ENCODE results near the gene NCAPH2.

NCAPH2 gene

GRCh38 chr22:50507991-50508884 is at the start of gene NCAPH2:
Gene NCAPH2 (plus strand): TSS chr22:50508224. CDS start chr22:50508338, 114 bp downstream.
- DNase-seq (ENCODE audit: low read depth in 2 of 2) = peak; percentile 95 to 96

DNA sequence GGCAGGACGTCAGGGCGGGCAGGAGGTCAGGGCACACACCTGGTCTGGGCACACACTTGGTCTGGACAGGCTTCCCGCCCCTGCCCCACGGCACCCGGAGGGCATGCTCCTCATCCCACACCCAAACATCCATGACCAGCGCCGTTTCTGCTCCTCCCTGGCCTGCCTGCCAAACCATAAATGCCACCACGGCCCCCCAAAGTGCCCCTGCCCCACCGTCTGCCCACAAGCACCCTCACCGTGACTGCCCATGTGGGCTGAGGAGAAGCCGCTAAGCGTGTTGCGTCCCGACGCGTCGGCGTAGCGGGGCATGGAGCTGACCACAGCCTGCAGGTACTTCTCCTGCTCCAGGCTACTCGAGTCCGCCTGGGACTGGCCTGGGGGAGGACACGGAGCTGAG is 49.0 kb upstream of the NCAPH2 start:
- no peak for DNase-seq (ENCODE audit: low read depth in 2 of 2)

DNA sequence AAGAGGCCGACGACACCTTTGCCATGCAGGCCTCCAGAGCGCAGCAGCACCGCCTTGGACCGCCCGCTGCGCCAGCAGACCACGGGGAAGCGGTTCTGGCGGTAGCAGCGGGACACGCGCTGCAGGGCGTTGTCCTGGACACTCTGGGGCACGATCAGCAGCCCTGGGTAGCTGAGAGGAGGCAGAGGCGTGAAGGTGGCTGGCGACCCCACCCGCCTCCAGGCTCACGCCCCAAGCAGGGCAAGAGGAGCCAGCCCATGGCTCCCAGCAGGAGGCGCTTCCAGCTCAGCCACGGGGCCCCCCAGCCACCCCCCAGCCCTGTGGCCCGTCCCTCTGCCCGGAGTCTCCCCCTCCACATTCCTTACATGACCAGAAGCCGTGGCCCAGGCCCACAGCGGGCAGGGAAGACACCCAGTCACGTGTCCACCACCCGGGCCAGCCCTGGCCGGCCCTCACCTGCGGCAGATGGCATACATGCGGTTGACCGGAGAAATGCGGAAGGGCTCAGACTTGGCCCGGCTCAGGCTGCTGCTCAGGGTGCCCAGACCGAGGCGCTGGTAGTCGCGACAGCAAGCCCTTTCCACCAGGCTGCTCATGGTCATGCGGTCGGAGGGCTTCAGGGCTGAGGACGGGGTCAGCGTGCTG is 48.4 kb upstream of the NCAPH2 start:
- DNase-seq (ENCODE audit: low read depth in 2 of 2) = no peak

GRCh38 chr22:50460938-50461337 is 47.1 kb upstream of the NCAPH2 start:
- DNase-seq (ENCODE audit: low read depth in 2 of 2) = no peak

GRCh38 chr22:50461536-50461935 is 46.5 kb upstream of the NCAPH2 start:
- no peak for DNase-seq (ENCODE audit: low read depth in 2 of 2)

DNA sequence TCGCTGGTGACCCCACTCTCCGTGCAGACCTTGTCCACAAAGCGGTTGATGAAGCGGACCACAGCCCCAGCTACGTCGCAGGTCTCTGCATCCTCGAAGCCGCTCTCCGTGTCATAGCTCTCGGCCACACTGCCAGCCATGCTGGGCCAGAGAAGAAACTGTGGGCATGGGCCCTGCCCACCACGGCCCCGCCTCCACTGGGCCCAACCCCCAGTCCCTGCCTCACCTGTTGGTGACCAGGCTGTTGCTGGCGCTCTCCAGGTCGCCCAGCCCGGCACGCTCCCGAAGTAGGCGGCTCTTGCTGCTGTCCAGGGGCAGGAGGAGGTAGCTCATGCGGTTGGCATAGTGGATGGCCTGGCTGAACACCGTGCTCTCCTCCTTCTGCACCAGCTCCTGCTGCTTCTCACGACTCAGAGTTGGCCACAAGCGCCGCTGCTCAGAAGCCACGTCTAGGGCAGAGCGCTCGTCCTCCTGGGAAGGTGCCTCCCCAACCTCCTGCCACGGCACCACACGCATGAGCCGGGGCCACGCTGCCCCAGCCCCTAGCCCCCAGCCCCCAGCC is 46.0 kb upstream of the NCAPH2 start:
- DNase-seq (ENCODE audit: low read depth in 2 of 2) = no peak

DNA sequence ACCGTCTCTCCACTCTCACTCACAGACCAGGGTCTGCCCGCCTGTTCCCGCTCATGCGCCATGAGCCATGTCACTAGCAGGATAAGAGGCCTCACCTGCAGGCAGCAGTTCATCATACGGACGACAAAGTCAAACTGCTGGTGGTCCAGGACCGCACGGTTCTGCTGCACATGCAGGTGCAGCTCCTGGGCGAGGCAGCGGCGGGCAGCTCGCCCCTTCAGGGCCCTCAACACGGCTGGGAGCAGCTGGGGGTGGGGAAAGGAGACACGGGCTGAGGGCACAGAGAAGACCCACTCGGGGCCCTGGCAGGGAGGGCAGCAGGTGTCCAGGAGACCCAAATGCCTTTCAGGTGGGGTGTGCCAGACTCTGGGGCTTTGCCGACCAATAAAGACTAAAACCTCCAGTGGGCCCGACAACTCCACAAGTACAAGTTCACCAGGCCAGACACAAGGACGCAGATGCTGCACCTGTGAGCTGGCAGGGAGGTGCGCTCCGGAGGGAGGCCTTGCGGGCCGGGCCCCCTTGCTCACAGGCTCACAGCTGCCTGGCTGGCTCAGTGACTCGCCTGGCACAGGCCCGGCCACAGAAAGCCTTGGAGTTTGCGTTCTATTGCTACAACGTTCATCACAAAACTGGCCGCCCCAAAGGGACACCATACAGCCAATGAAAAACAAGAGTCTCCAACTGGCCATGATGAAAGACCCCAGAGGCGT is 44.7 kb upstream of the NCAPH2 start:
- no peak for DNase-seq (ENCODE audit: low read depth in 2 of 2)

DNA sequence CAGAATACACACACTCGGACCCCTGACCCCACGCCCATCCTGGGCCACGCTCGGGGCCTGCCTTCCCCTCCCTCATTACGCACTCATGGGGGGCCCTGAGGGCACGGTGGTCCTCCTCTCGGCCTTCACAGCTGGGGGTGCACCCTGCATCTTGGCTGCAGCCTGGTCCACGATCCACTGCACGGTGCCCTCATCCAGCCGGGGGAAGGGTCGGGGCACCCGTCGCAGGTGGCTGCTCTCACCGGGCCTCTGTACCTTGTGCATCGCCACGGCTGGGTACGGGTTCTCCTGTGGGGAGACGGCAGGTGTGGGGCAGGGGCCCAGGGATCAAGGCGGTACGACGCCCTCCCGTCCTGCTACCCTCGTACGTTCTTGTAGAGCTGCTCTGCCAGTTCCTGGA is 43.6 kb upstream of the NCAPH2 start:
- DNase-seq (ENCODE audit: low read depth in 2 of 2) = no peak

DNA sequence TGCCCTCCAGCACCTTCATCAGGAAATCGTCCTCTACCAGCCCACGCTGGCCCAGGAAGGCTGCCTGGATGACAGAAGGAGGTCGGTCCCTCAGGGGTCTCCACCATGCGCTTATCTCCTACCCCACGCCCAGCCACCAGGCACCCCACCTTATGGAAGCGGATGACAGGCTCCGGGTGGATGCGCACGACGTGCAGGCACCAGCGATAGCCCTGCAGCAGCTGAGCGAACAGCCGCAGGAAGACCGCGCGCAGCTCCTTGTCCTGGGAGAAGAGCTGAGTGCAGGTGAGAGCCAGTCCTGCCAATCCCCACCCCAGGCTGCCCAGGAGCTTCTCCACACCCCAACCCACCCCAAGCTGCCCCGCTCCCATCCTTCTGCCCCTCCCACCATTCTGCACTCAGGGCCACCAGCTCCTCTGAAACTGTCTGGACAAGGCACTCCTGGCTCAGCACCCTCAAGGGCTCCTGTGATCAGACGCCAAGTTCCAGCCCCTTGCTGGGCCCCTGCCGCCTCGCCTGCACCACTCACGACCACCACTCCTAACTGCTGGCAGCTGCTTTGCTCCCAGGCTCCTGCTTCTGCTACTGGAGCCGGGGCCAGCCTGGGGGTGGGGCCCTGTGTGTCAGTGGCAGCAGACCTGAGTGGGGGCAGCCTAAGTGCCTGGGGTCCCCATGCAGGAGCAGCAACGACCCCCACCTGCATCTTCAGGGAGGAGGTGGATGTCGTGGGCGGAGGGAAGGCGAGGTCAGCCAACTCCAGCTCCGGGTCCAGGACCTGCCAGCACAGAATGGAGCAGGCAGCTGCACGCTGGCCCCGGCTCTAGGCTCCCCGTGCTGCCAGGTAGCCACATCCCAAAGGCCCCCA is 42.7 kb upstream of the NCAPH2 start:
- DNase-seq (ENCODE audit: low read depth in 2 of 2) = no peak

DNA sequence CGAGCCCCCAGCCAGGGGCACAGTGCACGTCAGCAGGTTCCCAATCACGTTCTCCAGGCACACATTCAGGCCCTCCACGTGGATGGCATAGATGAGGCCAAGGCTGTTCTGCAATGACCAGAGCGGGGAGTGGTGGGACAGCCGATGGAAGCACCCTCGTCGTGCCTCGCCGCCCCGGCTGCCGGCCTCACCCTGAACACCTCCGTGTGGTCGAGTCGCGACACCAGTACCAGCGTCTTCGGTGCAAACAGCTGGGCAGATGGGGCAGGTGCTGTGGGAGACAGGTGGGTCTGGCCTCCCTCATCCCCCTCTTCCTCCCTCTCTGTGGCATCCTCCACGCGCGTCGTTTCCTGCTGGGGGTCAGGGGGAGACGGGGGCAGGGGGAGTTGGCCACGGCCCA is 40.7 kb upstream of the NCAPH2 start:
- no peak for DNase-seq (ENCODE audit: low read depth in 2 of 2)

GRCh38 chr22:50467773-50468440 is 40.1 kb upstream of the NCAPH2 start:
- no peak for DNase-seq (ENCODE audit: low read depth in 2 of 2)

DNA sequence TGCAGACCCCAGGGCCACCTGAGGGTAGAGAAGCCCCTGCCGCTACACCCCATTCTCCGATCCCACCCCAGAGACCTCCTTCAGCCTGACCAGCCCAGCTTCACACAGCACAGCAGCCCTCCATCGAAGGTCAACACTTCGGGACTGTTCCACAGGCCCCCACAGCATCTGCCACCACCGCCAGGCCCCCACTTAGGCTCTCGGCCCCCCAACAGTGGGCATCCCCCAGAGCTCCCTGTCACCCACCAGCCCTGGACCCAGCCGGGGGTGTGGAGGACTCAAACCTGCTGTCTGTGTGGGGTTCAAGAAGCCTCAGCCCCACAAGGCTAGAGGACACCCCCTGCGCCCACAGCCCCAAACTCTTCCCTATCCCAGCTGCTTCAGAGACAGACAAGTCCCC is 39.4 kb upstream of the NCAPH2 start:
- no peak for DNase-seq (ENCODE audit: low read depth in 2 of 2)

DNA sequence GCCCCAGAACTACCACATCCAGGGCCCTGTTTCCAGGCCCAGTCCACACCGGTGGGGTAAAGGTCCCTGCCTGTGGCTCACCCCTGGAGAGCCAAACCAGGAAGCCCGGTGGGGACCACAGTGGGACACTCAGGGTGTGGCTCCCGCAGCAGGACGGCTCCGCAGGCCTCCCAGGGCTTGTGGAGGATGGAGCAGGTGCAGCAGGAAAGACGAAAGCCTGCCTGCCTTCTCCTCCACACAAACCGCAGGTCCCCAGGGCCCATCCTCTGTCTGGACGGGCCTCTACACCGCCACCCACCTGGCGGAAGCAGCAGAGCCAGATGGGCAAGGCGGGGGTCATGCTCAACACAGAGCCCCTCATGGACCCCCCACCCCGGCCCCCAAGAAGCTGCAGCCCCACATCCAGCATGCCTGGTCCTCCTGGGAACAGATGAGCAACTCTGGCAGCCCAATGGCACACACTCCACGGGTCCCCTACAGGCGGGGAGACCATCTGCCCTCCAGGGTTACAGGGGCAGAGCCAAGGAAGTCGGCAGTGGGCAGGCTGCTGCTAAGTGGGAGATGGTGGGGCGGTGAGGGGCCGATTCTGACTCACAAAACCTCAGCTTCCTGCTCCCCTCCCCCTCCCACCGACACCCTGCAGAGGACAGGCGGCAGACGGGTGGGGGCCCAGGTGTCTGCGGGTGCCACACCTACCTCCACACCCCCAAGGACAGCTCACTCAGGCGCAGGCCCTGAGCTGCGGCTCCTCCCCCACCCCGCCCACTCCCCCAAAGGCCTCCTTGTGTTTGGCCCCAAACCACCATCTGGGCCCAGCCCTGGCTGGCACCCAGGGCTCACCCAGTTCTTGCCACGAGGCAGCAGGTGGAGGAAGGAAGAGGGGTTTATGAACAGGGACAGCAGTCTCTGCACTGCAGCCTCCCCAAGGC is 38.4 kb upstream of the NCAPH2 start:
- DNase-seq (ENCODE audit: low read depth in 2 of 2) = peak; percentile 89 to 92

DNA sequence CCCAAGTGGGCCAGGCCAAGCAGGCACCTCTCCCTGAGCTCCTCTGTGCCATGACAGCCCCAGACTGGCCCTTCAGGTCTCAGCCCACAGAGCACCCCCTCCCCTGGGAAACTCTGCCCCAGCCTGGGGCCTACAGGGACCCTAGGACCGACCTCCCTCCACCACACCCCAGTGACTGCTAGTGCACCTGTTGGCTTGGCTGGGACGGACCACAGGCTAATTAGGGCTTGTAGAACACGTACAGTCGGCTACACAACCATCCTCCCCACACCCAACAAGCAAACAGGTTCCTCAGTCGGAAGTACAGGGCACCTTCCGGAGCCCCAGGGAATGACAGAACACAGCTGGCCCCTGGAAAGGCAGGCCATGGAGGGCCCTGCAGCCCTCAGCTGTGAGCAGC is 37.5 kb upstream of the NCAPH2 start:
- no peak for DNase-seq (ENCODE audit: low read depth in 2 of 2)

DNA sequence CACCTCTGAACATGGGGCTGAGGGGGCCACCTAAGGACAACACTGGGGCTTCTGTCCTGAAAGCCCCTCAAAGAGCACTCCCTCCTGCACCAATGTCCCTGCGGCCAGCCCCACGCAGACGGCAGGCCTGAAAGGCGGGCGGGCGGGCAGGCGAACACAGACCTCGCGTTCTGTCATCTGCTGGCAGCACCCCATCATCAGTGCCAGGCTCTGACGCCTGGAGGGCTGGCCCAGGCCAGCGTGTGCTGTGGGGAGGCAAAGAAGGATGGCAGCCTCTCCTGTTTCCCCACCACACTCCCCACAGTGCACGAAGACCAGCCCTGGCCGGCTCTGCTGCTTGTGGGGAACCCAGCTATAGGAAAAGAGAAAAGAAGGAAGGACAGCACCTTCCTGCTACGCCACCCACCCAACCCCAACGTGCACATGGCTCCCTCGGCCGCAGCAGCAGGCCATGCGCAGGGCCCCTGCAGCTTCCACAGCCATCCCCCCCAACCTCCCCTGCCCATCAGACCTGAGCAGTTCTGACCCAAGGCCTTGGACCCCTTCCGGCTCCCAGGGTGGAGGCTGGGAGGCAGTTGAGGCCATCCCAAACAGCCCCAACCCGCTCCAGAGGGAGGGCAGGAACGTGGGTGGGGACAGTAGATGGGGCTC is 36.7 kb upstream of the NCAPH2 start:
- DNase-seq (ENCODE audit: low read depth in 2 of 2) = no peak

DNA sequence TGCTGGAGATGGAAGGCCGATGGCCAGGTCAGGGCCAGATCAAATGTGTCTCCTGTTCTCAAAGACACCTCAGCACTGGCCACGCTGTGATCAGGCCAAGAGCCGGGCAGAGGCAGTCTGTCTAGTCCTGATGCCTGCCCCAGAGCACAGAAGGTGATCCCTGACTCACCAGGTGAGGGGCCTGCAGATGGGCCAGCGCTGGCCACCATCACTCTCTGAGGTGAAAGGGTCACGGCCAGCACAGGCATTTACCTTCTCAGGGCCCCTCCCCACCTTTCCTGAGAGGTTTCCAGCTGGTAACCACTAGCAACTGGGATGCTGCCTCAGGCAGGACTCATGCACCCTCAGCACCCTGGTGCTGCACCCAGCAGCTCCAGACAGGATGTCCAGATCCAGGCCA is 36.1 kb upstream of the NCAPH2 start:
- DNase-seq (ENCODE audit: low read depth in 2 of 2) = no peak

DNA sequence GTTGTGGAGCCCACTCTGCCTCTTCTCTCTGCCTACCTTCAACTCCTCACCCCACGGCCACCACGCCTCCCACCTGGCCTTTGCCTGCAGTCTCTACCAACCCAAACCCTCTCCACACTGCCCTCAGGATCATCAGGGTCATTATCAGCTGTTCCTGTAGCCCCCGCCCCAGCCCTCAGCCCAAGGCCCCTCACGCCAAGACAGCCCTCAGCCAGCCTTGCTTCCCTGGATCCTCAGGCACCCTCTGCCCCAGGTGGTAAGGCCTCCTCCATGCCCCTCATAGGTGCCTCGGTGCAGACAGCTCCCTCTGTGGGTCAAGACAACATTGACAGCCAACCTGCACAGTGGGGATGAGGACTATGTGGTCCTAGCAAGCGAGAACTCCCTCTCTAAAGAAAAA is 34.9 kb upstream of the NCAPH2 start:
- DNase-seq (ENCODE audit: low read depth in 2 of 2) = peak in 1 of 2 donors; percentile 54

DNA sequence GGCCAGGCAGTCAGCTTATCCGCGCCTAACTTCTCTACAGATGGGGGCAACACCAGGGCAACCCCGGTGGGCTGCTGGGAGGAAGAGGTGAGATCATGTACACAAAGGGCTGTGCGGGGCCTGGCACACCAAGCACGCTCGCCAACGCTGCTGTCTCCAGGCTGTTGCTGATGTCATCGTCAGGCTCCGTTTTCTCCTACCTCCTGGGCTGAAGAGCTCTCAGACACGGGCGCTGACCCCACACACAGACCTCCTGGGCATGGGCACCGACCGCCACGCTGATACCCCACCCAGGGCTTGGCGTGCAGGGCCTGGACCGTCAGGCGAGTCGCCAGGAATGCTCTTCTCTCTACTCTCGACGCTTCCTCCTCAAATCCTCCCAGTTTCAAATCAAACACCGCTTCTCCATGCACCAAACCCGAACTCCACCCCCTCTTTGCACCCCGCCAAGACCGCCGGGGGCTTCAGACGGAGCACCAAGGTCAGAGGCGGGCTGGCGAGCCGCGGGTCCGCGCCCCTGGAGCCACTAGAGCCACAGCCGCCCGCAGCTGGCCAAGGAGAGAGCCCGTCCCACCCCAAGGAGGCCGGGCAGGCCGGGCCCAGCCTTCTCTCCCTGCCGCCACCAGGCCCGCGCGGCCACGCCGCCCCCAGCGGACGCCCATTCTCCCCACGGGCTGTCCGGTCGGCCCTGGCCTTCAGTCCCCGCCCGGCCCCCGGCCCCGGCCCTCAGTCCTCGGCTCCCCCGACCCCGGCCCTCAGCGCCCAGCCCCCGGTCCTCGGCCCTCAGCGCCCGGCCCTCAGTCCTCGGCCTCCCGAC is 34.0 kb upstream of the NCAPH2 start:
- DNase-seq (ENCODE audit: low read depth in 2 of 2) = no peak

Data from stimulated activated CD4-positive, alpha-beta T cell treated with anti-CD3 and anti-CD28 coated beads, Interleukin-15, amount 100 ng/mL, for 48 hours (primary cell).